ENCODE measurements around the gene DIP2A.

The DIP2A gene

DNA sequence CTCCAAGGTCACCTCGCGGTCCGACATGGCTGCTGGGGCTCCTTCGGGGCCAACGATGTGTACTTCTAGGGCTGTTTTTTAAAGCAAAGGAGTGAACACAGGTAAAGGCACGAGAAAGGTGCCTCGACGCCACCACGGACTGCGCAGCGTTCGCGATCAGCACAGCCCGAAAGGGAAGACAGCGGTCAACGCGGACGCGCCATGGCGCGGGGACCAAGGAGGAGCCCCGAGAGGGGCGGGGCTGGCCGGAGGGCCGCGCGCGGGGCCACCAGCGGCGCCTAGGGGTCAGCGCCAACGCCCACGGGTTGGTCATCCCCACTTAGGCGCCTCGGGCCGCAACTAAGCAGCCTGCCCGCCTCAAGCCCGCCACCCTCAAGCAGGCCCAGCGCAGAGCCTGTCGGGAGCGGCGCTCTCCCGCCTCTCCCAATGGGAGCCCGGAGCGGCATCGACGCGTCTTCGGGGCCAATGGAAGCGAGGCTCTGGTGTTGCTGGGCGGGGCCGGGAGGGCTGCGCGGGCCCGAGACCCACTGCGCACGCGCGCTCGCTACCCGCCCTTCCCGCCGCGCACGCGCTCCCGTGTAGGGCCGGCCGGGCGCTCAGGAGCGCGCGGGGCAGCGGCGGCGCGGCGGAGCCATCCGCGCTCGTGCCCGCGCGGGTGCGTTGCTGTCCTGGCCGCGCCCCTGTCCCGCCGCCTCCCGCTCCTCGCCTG lies at the start of gene DIP2A:
Gene DIP2A, plus strand, starts transcription at position 577 of the 709 bp plus-strand sequence. CDS start 241 bp downstream, outside the sequence.
- peak within 1 kb of the TSS; percentile 85 for H3K4me3 ChIP-seq (ENCODE audit: low read depth, low read length)
- peak within 1 kb of the TSS; percentile 90 for H3K27ac ChIP-seq
- H3K36me3 ChIP-seq: peaks cover 36% of the 10 kb centered on the region
- no peaks in the 10 kb centered on the region for H3K9me3 ChIP-seq (ENCODE audit: severe bottlenecking)
- DNase-seq: peak; percentile 99
- TF ChIP-seq, protein P1, sequence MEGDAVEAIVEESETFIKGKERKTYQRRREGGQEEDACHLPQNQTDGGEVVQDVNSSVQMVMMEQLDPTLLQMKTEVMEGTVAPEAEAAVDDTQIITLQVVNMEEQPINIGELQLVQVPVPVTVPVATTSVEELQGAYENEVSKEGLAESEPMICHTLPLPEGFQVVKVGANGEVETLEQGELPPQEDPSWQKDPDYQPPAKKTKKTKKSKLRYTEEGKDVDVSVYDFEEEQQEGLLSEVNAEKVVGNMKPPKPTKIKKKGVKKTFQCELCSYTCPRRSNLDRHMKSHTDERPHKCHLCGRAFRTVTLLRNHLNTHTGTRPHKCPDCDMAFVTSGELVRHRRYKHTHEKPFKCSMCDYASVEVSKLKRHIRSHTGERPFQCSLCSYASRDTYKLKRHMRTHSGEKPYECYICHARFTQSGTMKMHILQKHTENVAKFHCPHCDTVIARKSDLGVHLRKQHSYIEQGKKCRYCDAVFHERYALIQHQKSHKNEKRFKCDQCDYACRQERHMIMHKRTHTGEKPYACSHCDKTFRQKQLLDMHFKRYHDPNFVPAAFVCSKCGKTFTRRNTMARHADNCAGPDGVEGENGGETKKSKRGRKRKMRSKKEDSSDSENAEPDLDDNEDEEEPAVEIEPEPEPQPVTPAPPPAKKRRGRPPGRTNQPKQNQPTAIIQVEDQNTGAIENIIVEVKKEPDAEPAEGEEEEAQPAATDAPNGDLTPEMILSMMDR (IDR thresholded peaks at IDR 0.05; ENCODE audit: low read depth, low read length): peak; percentile 48; the same call in 1 of the 2 replicates
- H3K27me3 ChIP-seq (ENCODE audit: insufficient read depth, low read depth, severe bottlenecking): no peaks in the 10 kb centered on the region

DNA sequence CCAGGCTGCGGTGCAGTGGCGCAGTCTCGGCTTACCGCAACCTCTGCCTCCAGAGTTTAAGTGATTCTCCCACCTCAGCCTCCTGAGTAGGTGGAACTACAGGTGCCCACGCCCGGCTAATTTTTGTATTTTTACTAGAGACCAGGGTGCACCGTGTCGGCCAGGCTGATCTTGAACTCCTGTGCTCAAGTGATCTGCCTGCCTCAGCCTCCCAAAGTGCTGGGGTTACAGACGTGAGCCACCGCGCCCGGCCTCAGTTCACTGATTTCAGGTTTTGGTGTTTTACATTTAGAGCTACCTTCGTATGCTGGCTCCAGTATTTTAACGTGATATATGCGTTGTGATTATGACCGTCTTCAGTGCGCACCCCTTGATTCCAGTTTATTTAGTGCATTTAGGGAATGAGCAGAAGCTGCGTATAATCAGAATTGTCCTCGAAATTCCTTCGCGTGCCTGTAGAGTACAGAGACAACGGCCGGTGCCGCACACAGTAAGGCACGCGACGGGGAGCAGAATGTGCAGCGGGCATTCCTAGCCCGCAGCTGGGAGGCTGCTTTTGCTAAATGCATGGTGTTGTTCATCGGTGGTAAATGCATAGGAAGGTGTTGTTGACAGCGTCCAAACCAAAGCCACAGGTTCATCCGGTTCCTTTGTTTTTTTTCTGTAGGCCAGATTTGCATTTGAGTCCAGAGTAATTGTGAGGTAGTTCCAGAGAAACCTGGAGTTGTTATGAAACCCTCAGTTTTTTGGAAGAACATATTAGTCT lies 48.9 kb upstream of the DIP2A start:
- TF ChIP-seq, protein P1 (IDR thresholded peaks at IDR 0.05; ENCODE audit: low read depth, low read length): no peak
- H3K27me3 ChIP-seq (ENCODE audit: insufficient read depth, low read depth, severe bottlenecking): no peaks in the 10 kb centered on the region
- no peaks in the 10 kb centered on the region for H3K9me3 ChIP-seq (ENCODE audit: severe bottlenecking)
- peaks cover 69% of the 10 kb centered on the region for H3K36me3 ChIP-seq
- no peak for DNase-seq
- H3K4me3 ChIP-seq (ENCODE audit: low read depth, low read length): no peak overlapping the region
- H3K27ac ChIP-seq: no peak overlapping the region

- Histone ChIP-seq H3K36me3 (peaks cover 67% of the 10 kb centered on the region), H3K9me3 (ENCODE audit: severe bottlenecking) (no peaks in the 10 kb centered on the region), H3K27ac (no peak overlapping the region), H3K4me3 (ENCODE audit: low read depth, low read length) (no peak overlapping the region), H3K27me3 (ENCODE audit: insufficient read depth, low read depth, severe bottlenecking) (no peaks in the 10 kb centered on the region)
- TF ChIP-seq, protein P1 (IDR thresholded peaks at IDR 0.05; ENCODE audit: low read depth, low read length): no peak
- no peak for DNase-seq
These were observed 48.2 kb upstream of the DIP2A start for GRCh38 chr21:46410516-46410915.

GRCh38 chr21:46411236-46411635 lies 47.5 kb upstream of the DIP2A start:
- H3K27me3 ChIP-seq (ENCODE audit: insufficient read depth, low read depth, severe bottlenecking): no peaks in the 10 kb centered on the region
- no peak overlapping the region for H3K4me3 ChIP-seq (ENCODE audit: low read depth, low read length)
- TF ChIP-seq, protein P1 (IDR thresholded peaks at IDR 0.05; ENCODE audit: low read depth, low read length): no peak
- no peaks in the 10 kb centered on the region for H3K9me3 ChIP-seq (ENCODE audit: severe bottlenecking)
- H3K36me3 ChIP-seq: peaks cover 72% of the 10 kb centered on the region
- no peak for DNase-seq
- no peak overlapping the region for H3K27ac ChIP-seq

DNA sequence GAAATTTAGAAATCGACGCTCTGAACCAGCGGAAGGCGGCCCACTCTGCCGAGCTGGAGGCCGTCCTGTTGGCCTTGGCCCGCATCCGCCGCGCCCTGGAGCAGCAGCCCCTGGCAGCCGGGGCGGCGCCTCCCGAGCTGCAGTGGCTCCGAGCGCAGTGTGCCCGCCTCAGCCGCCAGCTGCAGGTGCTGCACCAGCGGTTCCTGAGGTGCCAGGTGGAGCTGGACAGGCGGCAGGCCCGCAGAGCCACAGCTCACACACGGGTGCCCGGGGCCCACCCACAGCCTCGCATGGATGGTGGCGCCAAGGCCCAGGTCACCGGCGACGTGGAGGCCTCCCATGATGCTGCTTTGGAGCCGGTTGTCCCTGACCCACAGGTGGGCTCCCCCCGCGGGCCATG lies 47.0 kb upstream of the DIP2A start:
- Histone ChIP-seq H3K27me3 (ENCODE audit: insufficient read depth, low read depth, severe bottlenecking) (no peaks in the 10 kb centered on the region), H3K9me3 (ENCODE audit: severe bottlenecking) (no peaks in the 10 kb centered on the region), H3K36me3 (peaks cover 72% of the 10 kb centered on the region), H3K4me3 (ENCODE audit: low read depth, low read length) (no peak overlapping the region), H3K27ac (no peak overlapping the region)
- no peak for DNase-seq
- TF ChIP-seq, protein P1 (IDR thresholded peaks at IDR 0.05; ENCODE audit: low read depth, low read length): no peak

Measured in WERI-Rb-1 (cell line).